Stomach (tissue), 9 donors: ENCODE measurements around the gene OTOGL. TPM values are rescaled to one million over a fixed set of nuclear protein-coding genes. Genes with fewer than 3 reads are reported as not detected.

ENCODE experiments used
- DNase-seq, 2 donors: peaks; one replicate each; pipeline versions ENCODE4 v3.0.0 to v3.0.0-alpha.2; 2013 to 2019
- H3K27ac ChIP-seq, 5 donors: fragments of 200-600 bp in 4 of 5; sonication (generic) in 4 of 5; one replicate each; pipeline ENCODE4 v1.5.1; 2013 to 2019; ENCODE audit warnings: mild to moderate bottlenecking in 1 of 5, moderate library complexity in 1 of 5
- H3K27me3 ChIP-seq, 3 donors: fragments of 200-600 bp; sonication (generic); one replicate each; pipeline ENCODE4 v1.5.1; 2017 to 2019; ENCODE audit warnings: mixed run types in 1 of 3
- H3K36me3 ChIP-seq, 4 donors: fragments of 200-600 bp; sonication (generic); 1 replicate in 3 of 4; 2 replicates in 1 of 4; pipeline ENCODE4 v1.5.1; 2016 to 2019
- H3K4me1 ChIP-seq, 4 donors: fragments of 200-600 bp; sonication (generic); one replicate each; pipeline ENCODE4 v1.5.1; 2016 to 2019
- H3K4me3 ChIP-seq, 4 donors: fragments of 200-600 bp; sonication (generic) in 3 of 4; one replicate each; pipeline ENCODE4 v1.5.1; 2016 to 2019; ENCODE audit warnings: mild to moderate bottlenecking in 1 of 4
- H3K9me3 ChIP-seq, 4 donors: fragments of 200-600 bp; sonication (generic); one replicate each; pipeline ENCODE4 v1.5.1; 2016 to 2019
- CTCF ChIP-seq, 7 experiments: fragments of 450-650 bp in 4 of 7; fragments of 200-600 bp in 3 of 7; sonication (generic) in 3 of 7; IDR thresholded peaks; one replicate each; pipeline ENCODE4 v1.5.1; 2016 to 2019; ENCODE audit warnings: antibody characterized with exemption in 7 of 7, control low read depth in 2 of 7, mild to moderate bottlenecking in 1 of 7
- EP300 ChIP-seq: sonication (generic); formaldehyde crosslinking; IDR thresholded peaks from one replicate; pipeline ENCODE4 v1.6.1; 2017; ENCODE audit warnings: antibody characterized with exemption
- POLR2A ChIP-seq, 4 donors: fragments of 450-650 bp; IDR thresholded peaks; one replicate each; pipeline ENCODE4 v1.6.1; 2016; ENCODE audit warnings: antibody characterized with exemption in 4 of 4, control low read depth in 2 of 4, mild to moderate bottlenecking in 1 of 4, moderate library complexity in 1 of 4
- POLR2AphosphoS5 ChIP-seq, 3 donors: sonication (generic); formaldehyde crosslinking; IDR thresholded peaks; one replicate each; pipeline ENCODE4 v1.6.1; 2016; ENCODE audit warnings: antibody characterized with exemption in 3 of 3
- WGBS, 5 donors: extraction: QIAGEN DNeasy Blood & Tissue Kit in 3 of 5; methylation state at CpG; one replicate each; pipeline versions ENCODE4 v1.1.5 to v1.1.7; 2013 to 2018; 5-methylcytosine and 5-hydroxymethylcytosine counted together
- intact Hi-C: fragments of 100-400 bp; cut with DNase I; formaldehyde crosslinking; loops from one replicate; pipeline ENCODE4 v1.15.1; 2023; ENCODE audit warnings: low total_unique reads
- polyA plus RNA-seq, 3 donors: library from polyadenylated mRNA; stranded (reverse); fragments of 200-250 nt; gene quantifications; one replicate each; pipeline ENCODE4 v1.2.3, GENCODE V29; 2013
- total RNA-seq, 5 donors: library from RNA; depleted of rRNA; stranded (reverse); fragments of >200 nt; gene quantifications; one replicate each; pipeline versions ENCODE4 v1.1.0 to v1.2.3, GENCODE V29; 2014 to 2016
- donor health status: healthy with polysubstance abuse.
- donor health status: Bipolar disorder and iron deficiency.
- donor health status: healthy.

OTOGL gene
- total and polyA plus RNA-seq, 8 donors: 0.58 to 1.7 (median 0.99) TPM; not detected in 4

GRCh38 chr12:80151131-80151530, 51.8 kb downstream of the OTOGL start:
- Histone ChIP-seq H3K27ac (no peak overlapping the region), H3K27me3 (no peaks in the 10 kb centered on the region), H3K36me3 (no peaks in the 10 kb centered on the region), H3K4me3 (no peak overlapping the region), H3K9me3 (no peaks in the 10 kb centered on the region), H3K4me1 (no peaks in the 10 kb centered on the region)
- 83 to 92% (median 91%) methylated on average over 2 of the region's 2 CpGs for WGBS, 5 donors
- TF ChIP-seq EP300 (no peak), POLR2A (IDR thresholded peaks at IDR 0.05) (no peak), CTCF (IDR thresholded peaks at IDR 0.05) (no peak), POLR2AphosphoS5 (IDR thresholded peaks at IDR 0.05) (no peak)
- intact Hi-C loops: no loop called here
- DNase-seq: no peak

GRCh38 chr12:80154261-80154660, 54.9 kb downstream of the OTOGL start:
- H3K36me3 ChIP-seq: no peaks in the 10 kb centered on the region
- H3K4me1 ChIP-seq: no peaks in the 10 kb centered on the region
- DNase-seq: no peak
- H3K27me3 ChIP-seq: no peaks in the 10 kb centered on the region
- TF ChIP-seq CTCF (IDR thresholded peaks at IDR 0.05): no peak
- TF ChIP-seq EP300: no peak
- no peak for TF ChIP-seq POLR2AphosphoS5 (IDR thresholded peaks at IDR 0.05)
- TF ChIP-seq POLR2A (IDR thresholded peaks at IDR 0.05): no peak
- no peak overlapping the region for H3K27ac ChIP-seq
- H3K4me3 ChIP-seq: no peak overlapping the region
- intact Hi-C loops: no loop called here
- no peaks in the 10 kb centered on the region for H3K9me3 ChIP-seq
- WGBS, 5 donors: 4 to 15% (median 9%) methylated on average over 1 of the region's 1 CpG

GRCh38 chr12:80156306-80156705, 57.0 kb downstream of the OTOGL start:
- Histone ChIP-seq H3K9me3 (no peaks in the 10 kb centered on the region), H3K27me3 (no peaks in the 10 kb centered on the region), H3K4me1 (no peaks in the 10 kb centered on the region), H3K36me3 (no peaks in the 10 kb centered on the region), H3K27ac (no peak overlapping the region), H3K4me3 (no peak overlapping the region)
- TF ChIP-seq CTCF (IDR thresholded peaks at IDR 0.05): no peak
- TF ChIP-seq POLR2A (IDR thresholded peaks at IDR 0.05): no peak
- TF ChIP-seq EP300: no peak
- no peak for TF ChIP-seq POLR2AphosphoS5 (IDR thresholded peaks at IDR 0.05)
- intact Hi-C loops: no loop called here
- DNase-seq: no peak
- whole genome bisulfite sequencing, 5 donors: 81 to 88% (median 86%) methylated on average over 5 of the region's 5 CpGs

GRCh38 chr12:80157645-80158044, 58.3 kb downstream of the OTOGL start:
- no peaks in the 10 kb centered on the region for H3K9me3 ChIP-seq
- H3K36me3 ChIP-seq: no peaks in the 10 kb centered on the region
- WGBS, 5 donors: 50 to 66% (median 57%) methylated on average over 2 of the region's 2 CpGs
- no peak overlapping the region for H3K27ac ChIP-seq
- no peak for DNase-seq
- intact Hi-C loops: no loop called here
- no peaks in the 10 kb centered on the region for H3K4me1 ChIP-seq
- TF ChIP-seq CTCF (IDR thresholded peaks at IDR 0.05) (no peak), EP300 (no peak), POLR2A (IDR thresholded peaks at IDR 0.05) (no peak), POLR2AphosphoS5 (IDR thresholded peaks at IDR 0.05) (no peak)
- H3K27me3 ChIP-seq: no peaks in the 10 kb centered on the region
- H3K4me3 ChIP-seq: no peak overlapping the region
